Left ventricle myocardium inferior (tissue), 1 donor: Measurements from ENCODE around the gene ARHGAP10. TPM values are rescaled to one million over a fixed set of nuclear protein-coding genes. Genes with fewer than 3 reads are reported as not detected.

ENCODE experiments used
- DNase-seq: peaks from one replicate; pipeline ENCODE4 v3.0.0-alpha.2; 2020
- H3K27ac ChIP-seq: fragments of 200-600 bp; replicated peaks from 2 replicates; pipeline ENCODE4 v1.8.0; 2021
- H3K27me3 ChIP-seq: fragments of 200-600 bp; 2 replicates; pipeline ENCODE4 v1.8.0; 2021; ENCODE audit warnings: low read depth
- H3K36me3 ChIP-seq: fragments of 200-600 bp; 2 replicates; pipeline ENCODE4 v1.8.0; 2021
- H3K4me1 ChIP-seq: fragments of 200-600 bp; 2 replicates; pipeline ENCODE4 v1.8.0; 2021
- H3K4me3 ChIP-seq: fragments of 200-600 bp; 2 replicates; pipeline ENCODE4 v1.8.0; 2021; ENCODE audit warnings: mild to moderate bottlenecking, moderate library complexity
- H3K9me3 ChIP-seq: fragments of 200-600 bp; replicated peaks from 2 replicates; pipeline ENCODE4 v1.8.0; 2021
- intact Hi-C: fragments of 100-400 bp; cut with micrococcal nuclease; formaldehyde crosslinking; loops from one replicate; pipeline ENCODE4 v1.11.0; 2022
- total RNA-seq: library from RNA; stranded (reverse); fragmentation: NEBNext Ultra II Directional; extraction: Animal tissue kit (Norgen Biotek cat#: 25700); gene quantifications from one replicate; pipeline ENCODE4 v1.2.1, GENCODE V29; 2021
- TF ChIP-seq, protein P1 (sequence below): fragments of 200-600 bp; IDR thresholded peaks from 2 replicates; pipeline ENCODE4 v1.8.0; 2021; ENCODE audit warnings: antibody characterized with exemption, mild to moderate bottlenecking, borderline replicate concordance
- donor health status: DM: no; HTN: yes; CAD: no; lungs with severe emphysema.

Gene ARHGAP10
- total RNA-seq, 1 donor from 2014 or later, result 59.7 TPM

DNA sequence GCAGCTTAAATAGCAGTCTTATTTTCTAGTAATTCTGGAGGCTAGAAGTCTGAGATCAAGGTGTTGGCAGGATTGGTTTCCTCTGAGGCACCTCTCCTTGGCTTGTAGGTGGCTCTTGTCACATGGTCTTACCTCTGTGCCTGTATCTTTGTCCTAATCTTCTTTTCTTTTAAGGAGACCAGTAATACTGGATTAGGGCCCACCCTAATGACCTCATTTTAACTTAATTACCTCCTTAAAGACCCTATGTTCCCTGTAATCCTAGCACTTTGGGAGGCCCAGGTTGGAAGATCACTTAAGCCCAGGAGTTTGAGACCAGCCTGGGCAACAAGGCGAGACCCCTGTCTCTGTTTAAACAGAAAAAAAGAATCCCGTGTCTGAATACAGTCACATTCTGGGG is 38.9 kb downstream of the ARHGAP10 start:
- Histone ChIP-seq H3K4me1 (peaks cover 83% of the 10 kb centered on the region), H3K9me3 (no peaks in the 10 kb centered on the region), H3K4me3 (no peak overlapping the region), H3K36me3 (no peaks in the 10 kb centered on the region), H3K27ac (peak overlapping the region; percentile 84), H3K27me3 (no peaks in the 10 kb centered on the region)
- intact Hi-C loops, result no loop called here
- TF ChIP-seq, protein P1, sequence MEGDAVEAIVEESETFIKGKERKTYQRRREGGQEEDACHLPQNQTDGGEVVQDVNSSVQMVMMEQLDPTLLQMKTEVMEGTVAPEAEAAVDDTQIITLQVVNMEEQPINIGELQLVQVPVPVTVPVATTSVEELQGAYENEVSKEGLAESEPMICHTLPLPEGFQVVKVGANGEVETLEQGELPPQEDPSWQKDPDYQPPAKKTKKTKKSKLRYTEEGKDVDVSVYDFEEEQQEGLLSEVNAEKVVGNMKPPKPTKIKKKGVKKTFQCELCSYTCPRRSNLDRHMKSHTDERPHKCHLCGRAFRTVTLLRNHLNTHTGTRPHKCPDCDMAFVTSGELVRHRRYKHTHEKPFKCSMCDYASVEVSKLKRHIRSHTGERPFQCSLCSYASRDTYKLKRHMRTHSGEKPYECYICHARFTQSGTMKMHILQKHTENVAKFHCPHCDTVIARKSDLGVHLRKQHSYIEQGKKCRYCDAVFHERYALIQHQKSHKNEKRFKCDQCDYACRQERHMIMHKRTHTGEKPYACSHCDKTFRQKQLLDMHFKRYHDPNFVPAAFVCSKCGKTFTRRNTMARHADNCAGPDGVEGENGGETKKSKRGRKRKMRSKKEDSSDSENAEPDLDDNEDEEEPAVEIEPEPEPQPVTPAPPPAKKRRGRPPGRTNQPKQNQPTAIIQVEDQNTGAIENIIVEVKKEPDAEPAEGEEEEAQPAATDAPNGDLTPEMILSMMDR, result no peak
- DNase-seq, result no peak

DNA sequence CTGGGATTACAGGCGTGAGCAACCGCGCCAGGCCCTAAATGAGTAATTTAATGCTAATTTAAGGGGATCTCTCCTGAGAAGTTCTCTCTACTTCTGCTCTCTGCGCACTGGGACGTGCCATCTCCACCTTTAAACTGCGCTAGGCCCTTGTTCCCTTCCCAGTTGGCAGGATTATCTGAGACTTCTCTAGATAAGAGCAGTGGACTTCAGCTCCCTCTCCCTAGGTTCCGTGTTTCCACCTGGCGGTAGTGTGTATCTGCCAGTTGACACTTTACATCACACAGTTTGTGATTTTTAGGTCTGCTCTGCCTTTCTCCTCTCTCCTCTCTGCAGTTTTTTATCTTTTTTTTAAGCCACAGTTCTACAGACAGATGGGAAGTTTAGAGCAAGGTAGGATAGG is 40.2 kb downstream of the ARHGAP10 start:
- no peaks in the 10 kb centered on the region for H3K36me3 ChIP-seq
- no peaks in the 10 kb centered on the region for H3K9me3 ChIP-seq
- no peak for DNase-seq
- intact Hi-C loops, result no loop called here
- H3K4me1 ChIP-seq, result peaks cover 95% of the 10 kb centered on the region
- no peaks in the 10 kb centered on the region for H3K27me3 ChIP-seq
- H3K27ac ChIP-seq, result peak overlapping the region; percentile 84
- TF ChIP-seq, protein P1, result peak; percentile 36
- H3K4me3 ChIP-seq, result peak overlapping the region; percentile 27

DNA sequence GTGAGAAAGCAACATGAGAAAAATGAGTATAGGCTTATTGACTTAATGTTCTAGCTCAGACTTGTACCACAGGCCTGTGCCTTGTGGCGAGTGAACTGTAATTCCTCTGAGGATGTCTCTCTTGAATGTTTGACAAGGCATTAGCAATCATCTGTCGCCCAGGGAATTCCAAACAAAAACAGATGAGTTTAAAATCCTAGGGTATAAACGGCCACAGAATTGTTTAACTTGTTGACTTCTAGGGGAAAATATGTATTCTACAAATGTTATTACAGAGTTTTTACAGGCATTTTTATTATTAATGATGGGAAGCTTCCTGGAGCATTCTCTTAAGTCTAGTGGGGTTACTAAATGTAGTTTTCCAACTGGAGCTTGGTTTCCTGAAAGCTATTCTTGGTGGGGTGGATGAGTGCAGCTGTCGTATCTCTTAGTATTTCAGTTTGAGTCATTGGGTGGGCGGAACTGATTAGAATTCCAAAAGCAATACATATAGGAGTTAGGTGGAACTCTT is 40.6 kb downstream of the ARHGAP10 start:
- intact Hi-C loops, result no loop called here
- TF ChIP-seq, protein P1, result no peak
- H3K4me3 ChIP-seq, result peak overlapping the region; percentile 27

DNA sequence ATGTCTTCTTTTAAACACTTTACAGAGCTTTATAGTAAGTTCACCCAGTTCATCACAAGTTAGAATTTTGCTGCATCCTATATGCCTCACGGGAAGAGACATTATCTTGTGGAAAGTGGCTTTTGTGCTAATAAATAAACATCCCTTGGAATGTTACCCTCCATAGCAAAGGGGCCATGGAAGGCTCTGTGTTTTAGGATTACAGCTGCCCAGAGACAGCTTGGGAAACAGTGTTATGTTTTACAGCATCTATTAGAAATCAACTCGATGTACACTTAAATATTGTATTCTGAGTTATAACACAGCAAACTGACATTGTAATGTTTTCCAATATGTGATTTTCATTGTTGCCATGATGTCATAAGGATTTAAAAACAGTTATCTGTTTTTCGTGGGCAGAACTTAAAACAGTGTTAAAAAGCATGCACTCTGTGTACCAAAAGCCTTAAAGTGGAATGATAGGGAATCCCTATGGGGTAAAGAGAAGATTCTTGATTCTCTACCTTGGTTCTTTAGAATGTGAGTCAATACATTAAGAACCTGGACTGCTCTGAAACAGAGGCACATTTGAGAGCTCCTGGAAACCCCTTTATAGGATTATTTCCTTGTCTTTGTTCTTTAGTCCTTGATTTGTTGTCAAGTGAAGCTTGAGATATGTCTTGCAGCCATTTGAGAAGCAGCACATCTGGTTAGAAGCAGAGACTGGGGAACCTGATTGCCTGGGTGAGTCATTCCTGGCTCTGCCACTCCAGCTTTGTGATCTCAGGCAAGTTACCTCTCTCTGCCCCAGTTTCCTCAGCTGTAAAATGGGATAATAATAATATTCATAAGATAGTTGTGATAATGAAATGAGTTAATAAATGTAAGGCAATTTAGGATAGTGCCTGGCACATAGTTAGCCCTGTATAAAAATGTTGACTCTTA is 41.6 kb downstream of the ARHGAP10 start:
- H3K4me1 ChIP-seq, result peaks cover 98% of the 10 kb centered on the region

More for the DNA sequence above, 40.6 kb downstream of the ARHGAP10 start:
- Histone ChIP-seq H3K9me3 (no peaks in the 10 kb centered on the region), H3K36me3 (no peaks in the 10 kb centered on the region), H3K27me3 (no peaks in the 10 kb centered on the region), H3K4me1 (peaks cover 97% of the 10 kb centered on the region), H3K27ac (peak overlapping the region; percentile 84)
- no peak for DNase-seq

DNA sequence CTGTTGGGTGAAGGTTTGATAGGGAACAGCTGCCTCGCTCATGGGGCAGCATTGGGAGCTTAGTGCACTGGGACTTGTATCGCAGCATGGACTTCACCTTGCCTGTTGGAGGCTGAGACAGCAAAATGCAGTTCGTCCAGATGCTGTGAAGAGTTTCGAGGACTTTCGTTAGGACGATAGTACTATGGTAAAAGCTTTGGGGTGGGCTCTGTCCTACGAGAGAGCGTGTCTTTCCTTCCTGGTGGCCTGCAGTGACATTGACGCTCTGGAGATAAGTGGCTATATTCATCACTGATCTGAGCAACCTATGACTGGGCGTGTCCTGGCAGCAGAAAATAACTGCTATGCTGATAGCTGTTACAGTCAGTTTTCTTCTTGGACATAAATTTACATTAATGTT is 44.8 kb downstream of the ARHGAP10 start:
- Histone ChIP-seq H3K36me3 (no peaks in the 10 kb centered on the region), H3K9me3 (no peaks in the 10 kb centered on the region), H3K4me3 (peak overlapping the region; percentile 29), H3K4me1 (peaks cover 88% of the 10 kb centered on the region), H3K27ac (peak overlapping the region; percentile 84), H3K27me3 (no peaks in the 10 kb centered on the region)
- TF ChIP-seq, protein P1, result no peak
- intact Hi-C loops, result no loop called here
- DNase-seq, result no peak

More for the DNA sequence above, 41.6 kb downstream of the ARHGAP10 start:
- peak overlapping the region; percentile 27 for H3K4me3 ChIP-seq
- DNase-seq, result no peak
- TF ChIP-seq, protein P1, result no peak
- no peaks in the 10 kb centered on the region for H3K36me3 ChIP-seq
- H3K27ac ChIP-seq, result peak overlapping the region; percentile 84
- H3K27me3 ChIP-seq, result no peaks in the 10 kb centered on the region
- intact Hi-C loops, result no loop called here
- H3K9me3 ChIP-seq, result no peaks in the 10 kb centered on the region
